Neural cell (in vitro differentiated cells): ENCODE data around the gene CACNA2D4. TPM values are rescaled to one million over a fixed set of nuclear protein-coding genes. Genes with fewer than 3 reads are reported as not detected.

Experiments
- H2AFZ ChIP-seq: fragments of 200-600, 300-800 bp; sonication (generic), shearing (Covaris generic); 2 replicates; pipeline ENCODE4 v1.6.0; 2014; ENCODE audit warnings: low read depth, mild to moderate bottlenecking, antibody characterized with exemption, low read length, moderate library complexity
- H3F3A ChIP-seq: fragments of 200-600 bp; shearing (Covaris generic); 2 replicates; pipeline ENCODE4 v1.6.1; 2016; ENCODE audit warnings: mild to moderate bottlenecking, moderate library complexity, mixed read lengths, antibody characterized with exemption, low read length; ENCODE audit not compliant: insufficient read depth, poor library complexity, severe bottlenecking
- H3K27ac ChIP-seq: fragments of 200-600, 300-800 bp; sonication (generic), shearing (Covaris generic); 2 replicates; pipeline ENCODE4 v1.5.1; 2014; ENCODE audit warnings: mild to moderate bottlenecking, low read length, moderate library complexity
- H3K27me3 ChIP-seq: fragments of 300-800, 200-600 bp; sonication (generic), shearing (Covaris generic); 2 replicates; pipeline ENCODE4 v1.6.0; 2014; ENCODE audit warnings: mild to moderate bottlenecking, low read depth, low read length, moderate library complexity; ENCODE audit not compliant: insufficient read depth
- H3K36me3 ChIP-seq: fragments of 300-800, 200-600 bp; sonication (generic), shearing (Covaris generic); 2 replicates; pipeline ENCODE4 v1.5.1; 2014; ENCODE audit warnings: mild to moderate bottlenecking, antibody characterized with exemption, low read length, moderate library complexity; ENCODE audit not compliant: insufficient read depth
- H3K4me2 ChIP-seq: fragments of 300-800, 200-600 bp; sonication (generic), shearing (Covaris generic); 2 replicates; pipeline ENCODE4 v1.6.0; 2014; ENCODE audit warnings: mild to moderate bottlenecking, low read length
- H3K4me3 ChIP-seq: fragments of 300-800, 200-600 bp; sonication (generic), shearing (Covaris generic); 2 replicates; pipeline ENCODE4 v1.5.1; 2014; ENCODE audit warnings: mild to moderate bottlenecking, low read length, moderate library complexity
- H3K79me2 ChIP-seq: fragments of 200-600 bp; shearing (Covaris generic); replicated peaks from 2 replicates; pipeline ENCODE4 v1.6.0; 2014; ENCODE audit warnings: mild to moderate bottlenecking, low read length, moderate library complexity; ENCODE audit not compliant: insufficient read depth
- H3K9ac ChIP-seq: fragments of 300-800, 200-600 bp; sonication (generic), shearing (Covaris generic); 2 replicates; pipeline ENCODE4 v1.6.1; 2016; ENCODE audit warnings: mild to moderate bottlenecking, low read length, mixed read lengths
- H3K9me2 ChIP-seq: fragments of 200-600 bp; shearing (Covaris generic); 2 replicates; pipeline ENCODE4 v1.6.1; 2016; ENCODE audit warnings: mild to moderate bottlenecking, low read length, mixed read lengths; ENCODE audit not compliant: insufficient read depth
- H3K9me3 ChIP-seq: fragments of 200-600, 300-800 bp; sonication (generic), shearing (Covaris generic); 2 replicates; pipeline ENCODE4 v1.6.1; 2016; ENCODE audit warnings: mild to moderate bottlenecking, mixed run types, low read length, moderate library complexity, mixed read lengths
- H4K20me1 ChIP-seq: fragments of 200-600 bp; shearing (Covaris generic); 2 replicates; pipeline ENCODE4 v1.6.1; 2016; ENCODE audit warnings: mild to moderate bottlenecking, mixed run types; ENCODE audit not compliant: insufficient read depth
- EP300 ChIP-seq: fragments of 450-650 bp; conservative IDR thresholded peaks from 2 replicates; pipeline ENCODE4 v1.6.1; 2014; ENCODE audit warnings: antibody characterized with exemption, mild to moderate bottlenecking, moderate library complexity; ENCODE audit not compliant: poor library complexity, severe bottlenecking
- EZH2 ChIP-seq: fragments of 200-600, 300-800 bp; shearing (Covaris generic), sonication (generic); IDR thresholded peaks from 2 replicates; pipeline ENCODE4 v1.6.1; 2014; ENCODE audit warnings: antibody characterized with exemption, low read length, borderline replicate concordance, mild to moderate bottlenecking; ENCODE audit not compliant: insufficient read depth, poor library complexity, severe bottlenecking
- MXI1 ChIP-seq: fragments of 450-650 bp; conservative IDR thresholded peaks from 2 replicates; pipeline ENCODE4 v1.6.1; 2014; ENCODE audit warnings: antibody characterized with exemption, mild to moderate bottlenecking; ENCODE audit not compliant: poor library complexity, severe bottlenecking
- POLR2AphosphoS5 ChIP-seq: IDR thresholded peaks from 2 replicates; pipeline ENCODE4 v1.6.1; 2012
- RAD21 ChIP-seq: fragments of 450-650 bp; conservative IDR thresholded peaks from 2 replicates; pipeline ENCODE4 v1.6.1; 2014; ENCODE audit warnings: antibody characterized with exemption, mild to moderate bottlenecking, moderate library complexity
- SMC3 ChIP-seq: fragments of 450-650 bp; conservative IDR thresholded peaks from 2 replicates; pipeline ENCODE4 v1.6.1; 2014; ENCODE audit warnings: antibody characterized with exemption, mild to moderate bottlenecking, moderate library complexity; ENCODE audit not compliant: poor library complexity
- TAF1 ChIP-seq: IDR thresholded peaks from 2 replicates; pipeline ENCODE4 v1.6.1; 2012; ENCODE audit warnings: low read depth
- polyA plus RNA-seq: library from polyadenylated mRNA; depleted of rRNA; stranded (reverse); fragments of >200 nt; gene quantifications from 2 replicates; pipeline ENCODE4 v1.2.3, GENCODE V29; 2014
- TF ChIP-seq, protein P1 (sequence below): IDR thresholded peaks from 2 replicates; pipeline ENCODE4 v1.6.1; 2012; ENCODE audit warnings: borderline replicate concordance
- TF ChIP-seq, protein P2 (sequence below): fragments of 450-650 bp; IDR thresholded peaks from 2 replicates; pipeline ENCODE4 v1.5.1; 2014; ENCODE audit warnings: antibody characterized with exemption, mild to moderate bottlenecking, moderate library complexity; ENCODE audit not compliant: poor library complexity, severe bottlenecking

Gene CACNA2D4
- polyA plus RNA-seq, 1 donor from 2014 or later: not detected

DNA sequence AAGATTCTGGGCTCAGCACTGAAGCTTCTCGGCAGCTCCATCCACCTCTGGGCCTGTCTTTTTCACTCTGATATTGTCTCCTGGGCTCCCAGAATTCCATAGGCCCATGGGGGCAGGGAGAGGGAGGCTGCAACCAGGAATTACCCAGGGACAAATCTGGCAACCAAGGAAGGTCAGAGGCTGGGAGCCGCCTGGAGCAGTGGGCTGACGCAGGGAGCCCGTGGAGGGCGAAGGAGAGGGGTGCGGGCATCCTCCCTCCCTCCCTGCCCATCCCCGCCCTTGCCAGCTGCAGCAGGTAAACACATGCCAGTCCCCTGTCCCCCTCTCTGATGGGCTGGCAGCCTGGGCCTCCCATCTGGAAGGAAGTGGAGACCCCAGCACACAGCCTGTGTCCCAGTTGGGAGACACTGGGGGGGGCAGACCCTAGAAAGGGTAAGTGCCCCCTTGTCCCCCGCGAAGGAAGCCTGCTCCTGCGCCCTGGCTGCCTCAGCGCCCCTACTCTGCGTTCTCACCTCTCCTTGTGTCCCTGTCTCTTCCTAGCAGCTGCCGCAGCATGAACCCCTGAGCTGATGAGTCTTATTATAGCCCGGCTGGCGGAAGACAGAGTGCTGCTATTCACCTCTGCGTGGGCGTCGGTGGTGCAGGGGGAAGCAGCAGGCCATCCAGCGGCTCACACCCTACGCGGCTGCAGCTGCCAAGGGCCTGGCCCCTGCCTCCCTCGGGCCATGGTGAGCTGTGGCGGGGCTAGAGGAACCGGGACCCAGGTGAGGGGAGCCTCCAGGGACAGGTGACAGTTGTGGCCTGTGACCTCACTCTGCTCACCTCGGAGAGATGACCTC, 91.4 kb downstream of the CACNA2D4 start:
- H2AFZ ChIP-seq: no peak overlapping the region
- H3K9ac ChIP-seq: no peak overlapping the region
- no peaks in the 10 kb centered on the region for H3K36me3 ChIP-seq
- H3K9me2 ChIP-seq: no peaks in the 10 kb centered on the region
- H3K79me2 ChIP-seq: no peaks in the 10 kb centered on the region
- H3K9me3 ChIP-seq: no peaks in the 10 kb centered on the region
- H3K27ac ChIP-seq: no peak overlapping the region
- TF ChIP-seq RAD21: no peak
- TF ChIP-seq SMC3: no peak
- TF ChIP-seq EZH2: no peak
- no peak for TF ChIP-seq EP300
- TF ChIP-seq, protein P1, sequence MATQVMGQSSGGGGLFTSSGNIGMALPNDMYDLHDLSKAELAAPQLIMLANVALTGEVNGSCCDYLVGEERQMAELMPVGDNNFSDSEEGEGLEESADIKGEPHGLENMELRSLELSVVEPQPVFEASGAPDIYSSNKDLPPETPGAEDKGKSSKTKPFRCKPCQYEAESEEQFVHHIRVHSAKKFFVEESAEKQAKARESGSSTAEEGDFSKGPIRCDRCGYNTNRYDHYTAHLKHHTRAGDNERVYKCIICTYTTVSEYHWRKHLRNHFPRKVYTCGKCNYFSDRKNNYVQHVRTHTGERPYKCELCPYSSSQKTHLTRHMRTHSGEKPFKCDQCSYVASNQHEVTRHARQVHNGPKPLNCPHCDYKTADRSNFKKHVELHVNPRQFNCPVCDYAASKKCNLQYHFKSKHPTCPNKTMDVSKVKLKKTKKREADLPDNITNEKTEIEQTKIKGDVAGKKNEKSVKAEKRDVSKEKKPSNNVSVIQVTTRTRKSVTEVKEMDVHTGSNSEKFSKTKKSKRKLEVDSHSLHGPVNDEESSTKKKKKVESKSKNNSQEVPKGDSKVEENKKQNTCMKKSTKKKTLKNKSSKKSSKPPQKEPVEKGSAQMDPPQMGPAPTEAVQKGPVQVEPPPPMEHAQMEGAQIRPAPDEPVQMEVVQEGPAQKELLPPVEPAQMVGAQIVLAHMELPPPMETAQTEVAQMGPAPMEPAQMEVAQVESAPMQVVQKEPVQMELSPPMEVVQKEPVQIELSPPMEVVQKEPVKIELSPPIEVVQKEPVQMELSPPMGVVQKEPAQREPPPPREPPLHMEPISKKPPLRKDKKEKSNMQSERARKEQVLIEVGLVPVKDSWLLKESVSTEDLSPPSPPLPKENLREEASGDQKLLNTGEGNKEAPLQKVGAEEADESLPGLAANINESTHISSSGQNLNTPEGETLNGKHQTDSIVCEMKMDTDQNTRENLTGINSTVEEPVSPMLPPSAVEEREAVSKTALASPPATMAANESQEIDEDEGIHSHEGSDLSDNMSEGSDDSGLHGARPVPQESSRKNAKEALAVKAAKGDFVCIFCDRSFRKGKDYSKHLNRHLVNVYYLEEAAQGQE: no peak
- no peak for TF ChIP-seq POLR2AphosphoS5
- no peak for TF ChIP-seq TAF1
- no peak for TF ChIP-seq MXI1
- TF ChIP-seq, protein P2, sequence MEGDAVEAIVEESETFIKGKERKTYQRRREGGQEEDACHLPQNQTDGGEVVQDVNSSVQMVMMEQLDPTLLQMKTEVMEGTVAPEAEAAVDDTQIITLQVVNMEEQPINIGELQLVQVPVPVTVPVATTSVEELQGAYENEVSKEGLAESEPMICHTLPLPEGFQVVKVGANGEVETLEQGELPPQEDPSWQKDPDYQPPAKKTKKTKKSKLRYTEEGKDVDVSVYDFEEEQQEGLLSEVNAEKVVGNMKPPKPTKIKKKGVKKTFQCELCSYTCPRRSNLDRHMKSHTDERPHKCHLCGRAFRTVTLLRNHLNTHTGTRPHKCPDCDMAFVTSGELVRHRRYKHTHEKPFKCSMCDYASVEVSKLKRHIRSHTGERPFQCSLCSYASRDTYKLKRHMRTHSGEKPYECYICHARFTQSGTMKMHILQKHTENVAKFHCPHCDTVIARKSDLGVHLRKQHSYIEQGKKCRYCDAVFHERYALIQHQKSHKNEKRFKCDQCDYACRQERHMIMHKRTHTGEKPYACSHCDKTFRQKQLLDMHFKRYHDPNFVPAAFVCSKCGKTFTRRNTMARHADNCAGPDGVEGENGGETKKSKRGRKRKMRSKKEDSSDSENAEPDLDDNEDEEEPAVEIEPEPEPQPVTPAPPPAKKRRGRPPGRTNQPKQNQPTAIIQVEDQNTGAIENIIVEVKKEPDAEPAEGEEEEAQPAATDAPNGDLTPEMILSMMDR: no peak
- no peaks in the 10 kb centered on the region for H3F3A ChIP-seq
- H3K27me3 ChIP-seq: peaks cover 17% of the 10 kb centered on the region
- no peaks in the 10 kb centered on the region for H4K20me1 ChIP-seq
- no peak overlapping the region for H3K4me2 ChIP-seq
- H3K4me3 ChIP-seq: no peak overlapping the region

DNA sequence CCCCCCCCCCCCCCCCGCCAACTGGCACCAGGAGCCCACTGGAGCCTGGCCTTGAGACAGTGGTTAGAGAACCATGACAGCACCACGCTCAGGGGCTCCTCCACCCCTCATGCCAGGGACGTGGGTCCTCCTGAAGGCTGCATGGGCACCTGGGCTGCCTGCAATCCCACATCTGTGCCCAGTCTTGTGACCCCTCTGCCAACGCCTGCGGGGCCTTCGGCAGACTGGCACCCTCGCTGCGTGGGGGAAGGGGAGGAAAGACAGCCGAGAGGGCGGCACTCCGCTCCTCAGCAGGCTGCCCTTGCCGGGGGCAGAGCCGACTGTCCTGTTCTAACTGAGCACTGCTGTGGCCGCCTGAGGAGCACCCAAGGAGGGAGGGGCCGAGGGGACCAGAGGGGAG, 92.1 kb downstream of the CACNA2D4 start:
- no peaks in the 10 kb centered on the region for H3K9me3 ChIP-seq
- no peak overlapping the region for H3K4me2 ChIP-seq
- H3K36me3 ChIP-seq: no peaks in the 10 kb centered on the region
- H3K27ac ChIP-seq: no peak overlapping the region
- H3K9ac ChIP-seq: no peak overlapping the region
- no peaks in the 10 kb centered on the region for H3K79me2 ChIP-seq
- H3F3A ChIP-seq: no peaks in the 10 kb centered on the region
- H3K27me3 ChIP-seq: peaks cover 14% of the 10 kb centered on the region
- H2AFZ ChIP-seq: no peak overlapping the region
- TF ChIP-seq TAF1: no peak
- no peak for TF ChIP-seq RAD21
- TF ChIP-seq POLR2AphosphoS5: no peak
- TF ChIP-seq, protein P2: no peak
- no peak for TF ChIP-seq EZH2
- TF ChIP-seq, protein P1: no peak
- no peak for TF ChIP-seq EP300
- TF ChIP-seq MXI1: no peak
- no peak for TF ChIP-seq SMC3
- H3K4me3 ChIP-seq: no peak overlapping the region
- no peaks in the 10 kb centered on the region for H3K9me2 ChIP-seq
- no peaks in the 10 kb centered on the region for H4K20me1 ChIP-seq
